Colonic mucosa (tissue), 4 donors: ENCODE results near the gene APBB2. TPM values are rescaled to one million over a fixed set of nuclear protein-coding genes. Genes with fewer than 3 reads are reported as not detected.

ENCODE experiments used
- DNase-seq: peaks from one replicate; pipeline ENCODE4 v3.0.0-alpha.2; 2020
- H3K27ac ChIP-seq: fragments of 200-600 bp; one replicate; pipeline ENCODE4 v1.8.0; 2021
- H3K27me3 ChIP-seq: fragments of 200-600 bp; one replicate; pipeline ENCODE4 v1.8.0; 2021
- H3K36me3 ChIP-seq: fragments of 200-600 bp; one replicate; pipeline ENCODE4 v1.8.0; 2021
- H3K4me1 ChIP-seq: fragments of 200-600 bp; one replicate; pipeline ENCODE4 v1.8.0; 2021; ENCODE audit warnings: mild to moderate bottlenecking
- H3K4me3 ChIP-seq: fragments of 200-600 bp; one replicate; pipeline ENCODE4 v1.8.0; 2021
- H3K9ac ChIP-seq, 2 donors: one replicate each; pipeline ENCODE4 v1.7.0; 2013; ENCODE audit warnings: control low read depth in 2 of 2, low read depth in 2 of 2, low read length in 2 of 2
- H3K9me3 ChIP-seq: fragments of 200-600 bp; one replicate; pipeline ENCODE4 v1.8.0; 2021
- intact Hi-C: fragments of 100-400 bp; cut with DNase I; formaldehyde crosslinking; loops from one replicate; pipeline ENCODE4 v1.14.1; 2022
- total RNA-seq, 2 donors: library from RNA; stranded (reverse); fragmentation: NEBNext Ultra II Directional in 1 of 2; extraction: Animal tissue kit (Norgen Biotek cat#: 25700) in 1 of 2; gene quantifications; one replicate each; pipeline ENCODE4 v1.2.1, GENCODE V29; 2021
- TF ChIP-seq, protein P1 (sequence below): fragments of 200-600 bp; IDR thresholded peaks from one replicate; pipeline ENCODE4 v1.8.0; 2022; ENCODE audit warnings: antibody characterized with exemption, mild to moderate bottlenecking
- donor health status: healthy.
- donor health status: DM: no; HTN: no; CAD: no.
- donor health status: DM: no; HTN: no; CAD: no.

APBB2 gene
- total RNA-seq, 2 donors from 2014 or later = 22.8 to 27.5 TPM

DNA sequence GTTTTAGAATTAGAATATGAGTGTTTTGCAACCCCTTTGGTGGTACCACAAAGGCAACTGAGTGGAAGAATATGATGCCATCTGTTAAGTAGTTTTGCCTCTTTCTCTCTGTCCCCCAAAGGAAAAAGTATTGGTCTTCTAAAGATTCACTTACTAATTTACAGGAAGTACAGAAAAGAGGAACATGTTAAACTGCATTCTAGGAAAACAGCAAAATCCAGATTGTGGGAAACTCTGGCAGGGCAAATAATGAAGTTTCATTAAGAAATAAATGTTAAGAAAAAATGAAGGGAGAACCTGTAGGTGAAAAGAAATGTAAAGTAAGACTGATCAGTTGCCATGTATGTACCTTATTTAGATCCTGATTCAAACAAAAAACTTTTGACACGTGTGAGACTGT is 425.3 kb downstream of the APBB2 start:
- Histone ChIP-seq H3K4me3 (no peak overlapping the region), H3K27me3 (no peaks in the 10 kb centered on the region), H3K36me3 (no peaks in the 10 kb centered on the region), H3K4me1 (no peaks in the 10 kb centered on the region), H3K9ac (no peak overlapping the region), H3K9me3 (no peaks in the 10 kb centered on the region), H3K27ac (no peak overlapping the region)
- intact Hi-C loops = no loop called here
- TF ChIP-seq, protein P1, sequence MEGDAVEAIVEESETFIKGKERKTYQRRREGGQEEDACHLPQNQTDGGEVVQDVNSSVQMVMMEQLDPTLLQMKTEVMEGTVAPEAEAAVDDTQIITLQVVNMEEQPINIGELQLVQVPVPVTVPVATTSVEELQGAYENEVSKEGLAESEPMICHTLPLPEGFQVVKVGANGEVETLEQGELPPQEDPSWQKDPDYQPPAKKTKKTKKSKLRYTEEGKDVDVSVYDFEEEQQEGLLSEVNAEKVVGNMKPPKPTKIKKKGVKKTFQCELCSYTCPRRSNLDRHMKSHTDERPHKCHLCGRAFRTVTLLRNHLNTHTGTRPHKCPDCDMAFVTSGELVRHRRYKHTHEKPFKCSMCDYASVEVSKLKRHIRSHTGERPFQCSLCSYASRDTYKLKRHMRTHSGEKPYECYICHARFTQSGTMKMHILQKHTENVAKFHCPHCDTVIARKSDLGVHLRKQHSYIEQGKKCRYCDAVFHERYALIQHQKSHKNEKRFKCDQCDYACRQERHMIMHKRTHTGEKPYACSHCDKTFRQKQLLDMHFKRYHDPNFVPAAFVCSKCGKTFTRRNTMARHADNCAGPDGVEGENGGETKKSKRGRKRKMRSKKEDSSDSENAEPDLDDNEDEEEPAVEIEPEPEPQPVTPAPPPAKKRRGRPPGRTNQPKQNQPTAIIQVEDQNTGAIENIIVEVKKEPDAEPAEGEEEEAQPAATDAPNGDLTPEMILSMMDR = no peak
- DNase-seq = no peak

DNA sequence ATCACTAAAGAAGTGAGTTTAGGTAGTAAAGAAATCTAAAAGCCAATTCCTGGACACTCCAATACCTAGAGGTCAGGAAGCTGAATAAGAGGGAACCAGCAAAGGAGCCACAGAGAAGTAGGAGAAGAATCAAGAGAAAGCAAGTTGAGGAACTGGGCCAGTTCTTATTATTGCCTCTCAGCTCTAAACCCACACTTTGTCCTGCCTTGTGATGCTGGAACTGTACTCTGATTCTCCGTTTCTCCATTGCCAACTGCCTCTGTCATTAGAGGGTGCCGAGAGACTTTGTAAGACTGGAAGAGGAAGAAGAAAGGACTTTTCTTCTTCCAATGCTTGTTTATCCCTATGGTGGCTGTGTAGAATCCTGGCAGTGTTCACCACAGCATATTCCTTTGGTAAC is 426.0 kb downstream of the APBB2 start:
- no peak overlapping the region for H3K9ac ChIP-seq
- no peak for DNase-seq

DNA sequence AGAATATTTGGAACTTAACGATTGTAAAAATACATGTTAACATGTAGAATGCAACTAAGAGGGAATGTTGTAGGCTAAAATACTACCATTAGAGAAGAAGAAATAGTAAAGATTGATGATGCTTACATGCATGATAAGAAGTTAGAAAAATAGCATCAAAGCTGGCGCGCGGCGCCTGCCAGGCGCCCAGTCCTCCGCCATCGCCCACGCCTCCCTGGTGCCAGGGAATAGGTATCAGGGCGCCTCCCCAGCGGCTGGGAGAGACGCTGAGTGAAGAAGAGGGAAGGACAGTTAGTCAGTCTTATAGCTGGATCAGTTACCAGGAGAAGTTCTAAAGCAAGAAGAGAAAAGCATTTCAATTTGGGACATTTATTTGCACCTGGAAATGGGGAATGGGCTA is 428.6 kb downstream of the APBB2 start:
- Histone ChIP-seq H3K36me3 (no peaks in the 10 kb centered on the region), H3K27me3 (no peaks in the 10 kb centered on the region), H3K4me1 (no peaks in the 10 kb centered on the region), H3K27ac (no peak overlapping the region), H3K9ac (no peak overlapping the region), H3K9me3 (no peaks in the 10 kb centered on the region), H3K4me3 (no peak overlapping the region)
- TF ChIP-seq, protein P1 = no peak
- intact Hi-C loops = no loop called here
- DNase-seq = no peak

More for the DNA sequence above, 426.0 kb downstream of the APBB2 start:
- Histone ChIP-seq H3K36me3 (no peaks in the 10 kb centered on the region), H3K27me3 (no peaks in the 10 kb centered on the region), H3K4me3 (no peak overlapping the region), H3K9me3 (no peaks in the 10 kb centered on the region), H3K27ac (no peak overlapping the region), H3K4me1 (no peaks in the 10 kb centered on the region)
- intact Hi-C loops = no loop called here
- TF ChIP-seq, protein P1 = no peak

DNA sequence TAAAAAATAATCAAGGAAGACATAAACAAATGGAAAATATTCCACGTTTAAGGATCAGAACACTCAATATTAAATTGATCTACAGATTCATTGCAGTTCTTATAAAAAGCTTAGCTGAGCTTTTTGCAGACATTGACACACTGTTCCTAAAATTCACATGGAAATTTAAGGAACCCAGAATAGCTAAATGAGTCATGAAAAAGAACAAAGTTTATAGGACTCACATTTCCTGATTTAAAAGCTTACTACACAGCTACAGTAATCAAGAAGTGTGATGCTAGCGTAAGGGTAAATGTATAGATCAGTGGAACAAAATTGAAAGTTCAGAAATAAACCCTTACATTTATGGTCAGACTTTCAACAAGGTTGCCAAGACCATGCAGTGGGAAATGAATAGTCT is 431.5 kb downstream of the APBB2 start:
- TF ChIP-seq, protein P1 = no peak
- intact Hi-C loops = no loop called here

DNA sequence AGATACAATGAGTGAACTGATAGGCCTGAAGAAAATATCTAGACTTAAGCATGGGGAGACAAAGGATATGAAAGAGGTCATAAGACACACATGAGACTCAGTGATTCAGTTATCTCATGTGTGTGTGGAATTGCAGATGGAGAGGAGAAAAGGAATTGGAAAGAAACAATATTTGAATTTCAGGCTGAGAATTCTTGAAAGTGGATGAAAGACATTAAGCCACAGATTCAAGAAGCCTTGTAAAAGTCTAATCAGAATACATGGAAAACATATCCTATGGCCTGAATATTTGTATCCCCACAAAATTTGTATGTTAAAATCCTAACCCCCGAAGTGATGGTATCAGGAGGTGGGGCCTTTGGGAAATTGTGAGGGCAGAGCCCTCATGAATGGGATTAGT is 436.3 kb downstream of the APBB2 start:
- Histone ChIP-seq H3K9me3 (no peaks in the 10 kb centered on the region), H3K36me3 (no peaks in the 10 kb centered on the region), H3K4me3 (no peak overlapping the region), H3K27me3 (no peaks in the 10 kb centered on the region), H3K9ac (no peak overlapping the region), H3K4me1 (no peaks in the 10 kb centered on the region), H3K27ac (no peak overlapping the region)
- DNase-seq = no peak
- TF ChIP-seq, protein P1 = no peak
- intact Hi-C loops = no loop called here

More for the DNA sequence above, 431.5 kb downstream of the APBB2 start:
- Histone ChIP-seq H3K4me3 (no peak overlapping the region), H3K4me1 (no peaks in the 10 kb centered on the region), H3K27ac (no peak overlapping the region), H3K9ac (no peak overlapping the region), H3K27me3 (no peaks in the 10 kb centered on the region), H3K36me3 (no peaks in the 10 kb centered on the region), H3K9me3 (no peaks in the 10 kb centered on the region)
- DNase-seq = no peak

DNA sequence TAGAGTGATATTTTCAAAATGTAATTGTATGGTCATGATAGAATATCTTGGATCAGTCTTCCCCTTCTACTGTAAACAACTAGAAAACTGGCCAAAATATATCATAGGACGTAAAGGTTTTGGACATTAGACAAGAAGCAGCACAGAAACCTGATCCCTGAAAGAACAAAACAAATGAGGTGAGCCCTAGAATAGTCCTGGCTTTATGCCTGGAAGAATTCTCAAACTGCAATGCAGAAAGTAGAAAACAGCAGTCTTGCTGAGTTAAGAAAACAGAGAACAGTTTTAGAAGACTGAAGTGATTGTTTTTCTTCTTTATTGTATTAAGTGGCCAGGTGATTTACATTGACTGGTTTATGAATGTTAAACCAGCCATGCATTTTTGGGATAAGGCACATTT is 445.1 kb downstream of the APBB2 start:
- Histone ChIP-seq H3K27me3 (no peaks in the 10 kb centered on the region), H3K9ac (no peak overlapping the region), H3K4me1 (no peaks in the 10 kb centered on the region), H3K4me3 (no peak overlapping the region), H3K27ac (no peak overlapping the region), H3K9me3 (no peaks in the 10 kb centered on the region), H3K36me3 (no peaks in the 10 kb centered on the region)
- TF ChIP-seq, protein P1 = no peak
- no peak for DNase-seq
- intact Hi-C loops = no loop called here
